ELF-1 (cell line): ENCODE measurements around the gene CDC42EP5.
"Not testable (repeated sequence)": the region's sequence is repeated elsewhere in the genome, so short reads cannot be mapped to it uniquely, and the experiment has no call there.

ENCODE experiments used
- DNase-seq: peaks from one replicate; pipeline ENCODE4 v3.0.0-alpha.2; 2016; ENCODE audit warnings: low read depth, low spot score

The CDC42EP5 gene

DNA sequence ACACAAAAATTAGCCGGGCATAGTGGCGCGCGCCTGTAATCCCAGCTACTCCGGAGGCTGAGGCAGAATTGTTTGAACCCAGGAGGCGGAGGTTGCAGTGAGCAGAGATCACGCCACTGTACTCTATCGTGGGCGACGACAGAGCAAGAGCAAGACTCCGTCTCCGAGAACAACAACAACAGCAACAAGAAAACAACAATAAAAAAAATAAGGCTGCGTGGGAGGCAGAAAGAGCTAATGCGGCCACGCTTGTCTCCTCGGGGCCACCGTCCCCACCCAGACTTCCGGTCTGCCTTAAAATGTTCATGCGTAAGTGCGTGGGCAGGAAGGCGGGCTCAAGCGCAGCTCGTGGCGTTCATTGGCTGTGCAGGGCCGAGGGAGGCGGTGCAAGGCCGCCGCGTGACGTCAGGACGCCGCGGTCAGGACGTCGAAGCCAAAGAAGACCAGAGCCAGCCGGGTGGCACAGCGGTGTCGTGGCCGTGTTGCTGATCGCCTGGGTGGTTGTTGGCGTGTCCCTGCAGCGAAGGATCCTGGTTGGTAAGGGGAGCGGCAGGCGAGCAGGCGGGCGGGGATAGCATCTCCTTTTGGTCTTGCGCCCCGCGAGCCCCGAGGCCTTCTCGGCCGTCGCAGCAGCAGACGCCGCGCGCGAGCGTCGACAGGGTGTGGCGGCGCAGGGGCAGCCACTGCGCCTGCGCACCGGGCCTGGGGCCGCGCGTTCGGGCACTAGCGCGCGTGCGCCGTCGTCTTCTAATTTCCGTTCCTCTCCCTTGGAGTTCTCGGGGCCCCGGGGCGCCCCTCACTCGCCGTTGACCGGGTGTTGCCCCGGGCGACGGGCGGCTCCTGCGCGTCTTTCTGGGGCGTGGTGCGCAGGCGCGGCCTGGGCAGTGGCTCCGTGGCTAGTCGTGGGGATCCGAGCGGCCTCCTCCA lies 24.1 kb downstream of the CDC42EP5 start, which contains the start of gene LENG8:
Gene LENG8 (plus strand): TSS at position 426 of the 927 bp plus-strand sequence. CDS start 2,146 bp downstream, outside the sequence.
- DNase-seq: peak; percentile 98

DNA sequence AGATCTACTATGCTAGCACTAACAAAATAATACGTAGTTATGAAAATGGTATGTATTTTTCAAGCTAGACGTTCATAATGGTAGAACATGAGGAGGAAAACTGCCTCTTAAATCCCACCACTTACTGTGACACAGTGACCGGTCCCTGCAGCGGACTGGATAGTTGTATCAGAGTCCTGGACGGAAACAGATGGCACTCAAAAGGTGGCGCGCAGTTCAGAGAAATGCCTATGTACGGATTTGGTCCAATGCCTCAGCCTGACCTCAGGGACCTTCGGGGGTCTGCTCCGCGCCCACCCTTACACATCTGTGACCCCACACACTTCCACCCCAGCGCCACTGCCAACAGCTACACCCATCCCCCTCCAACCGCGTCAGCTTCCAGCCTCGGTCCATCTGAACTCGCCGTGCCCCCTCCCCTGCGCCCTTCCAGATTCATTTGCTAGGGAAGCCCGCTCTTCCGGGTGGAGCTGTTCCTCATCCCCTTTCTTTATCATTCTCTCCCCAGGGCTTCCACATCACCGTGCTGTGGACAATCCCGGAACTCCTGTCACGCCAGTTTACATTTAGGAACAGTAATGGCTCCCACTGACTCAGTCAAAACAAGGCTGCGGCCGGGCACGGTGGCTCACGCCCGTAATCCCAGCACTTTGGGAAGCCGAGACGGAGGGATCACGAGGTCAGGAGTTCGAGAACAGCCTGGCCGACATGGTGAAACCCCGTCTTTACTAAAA lies 24.9 kb downstream of the CDC42EP5 start:
- peak; percentile 78 for DNase-seq

DNA sequence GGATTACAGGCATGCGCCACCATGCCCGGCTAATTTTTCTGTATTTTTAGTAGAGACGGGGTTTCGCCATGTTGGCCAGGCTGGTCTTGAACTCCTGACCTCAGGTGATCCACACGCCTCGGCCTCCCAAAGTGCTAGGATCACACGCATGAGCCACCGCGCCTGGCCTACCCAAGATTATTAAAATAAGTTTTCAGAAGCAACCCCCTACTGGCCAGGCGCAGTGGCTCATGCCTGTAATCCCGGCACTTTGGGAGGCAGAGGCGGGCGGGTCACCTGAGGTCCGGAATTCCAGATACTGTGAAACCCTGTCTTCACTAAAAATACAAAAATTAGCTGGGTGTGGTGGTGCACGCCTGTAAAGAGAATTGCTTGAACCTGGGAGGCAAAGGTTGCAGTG lies 26.7 kb downstream of the CDC42EP5 start:
- DNase-seq: not testable (repeated sequence)

DNA sequence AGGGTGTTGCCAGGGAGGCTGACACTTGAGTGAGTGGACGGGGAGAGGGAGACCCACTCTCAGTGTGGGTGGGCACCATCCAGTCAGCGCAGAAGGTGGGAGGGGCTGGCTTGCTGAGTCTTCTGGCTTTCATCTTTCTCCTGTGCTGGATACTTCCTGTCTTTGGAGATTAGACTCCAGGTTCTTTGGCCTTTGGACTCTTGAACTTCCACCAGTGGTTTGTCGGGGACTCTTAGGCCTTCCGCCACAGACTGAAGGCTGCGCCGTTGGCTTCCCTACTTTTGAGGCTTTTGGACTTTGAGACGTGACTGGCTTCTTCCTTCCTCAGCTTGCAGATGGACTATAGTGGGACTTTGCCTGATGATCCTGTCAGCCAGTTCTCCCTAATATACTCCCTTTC lies 28.4 kb downstream of the CDC42EP5 start:
- DNase-seq: no peak

DNA sequence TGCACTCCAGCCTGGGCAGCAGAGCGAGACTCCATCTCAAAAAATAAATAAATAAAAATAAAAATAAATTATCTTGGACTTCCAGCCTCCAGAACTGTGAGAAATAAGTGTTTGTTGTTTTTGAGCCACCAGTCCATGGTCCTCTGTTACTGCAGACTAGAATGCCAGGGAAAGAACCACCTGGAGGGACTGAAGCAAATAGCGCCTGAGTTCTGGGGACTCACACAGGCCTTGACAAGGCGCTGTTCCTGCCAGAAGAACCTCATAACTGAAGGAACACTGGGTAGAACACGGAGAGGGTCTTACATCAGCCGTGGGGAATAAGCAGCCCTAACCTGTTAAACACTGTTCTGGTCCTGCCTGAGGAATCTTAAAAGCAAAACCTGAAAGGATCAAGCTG lies 32.5 kb downstream of the CDC42EP5 start:
- DNase-seq: no peak

DNA sequence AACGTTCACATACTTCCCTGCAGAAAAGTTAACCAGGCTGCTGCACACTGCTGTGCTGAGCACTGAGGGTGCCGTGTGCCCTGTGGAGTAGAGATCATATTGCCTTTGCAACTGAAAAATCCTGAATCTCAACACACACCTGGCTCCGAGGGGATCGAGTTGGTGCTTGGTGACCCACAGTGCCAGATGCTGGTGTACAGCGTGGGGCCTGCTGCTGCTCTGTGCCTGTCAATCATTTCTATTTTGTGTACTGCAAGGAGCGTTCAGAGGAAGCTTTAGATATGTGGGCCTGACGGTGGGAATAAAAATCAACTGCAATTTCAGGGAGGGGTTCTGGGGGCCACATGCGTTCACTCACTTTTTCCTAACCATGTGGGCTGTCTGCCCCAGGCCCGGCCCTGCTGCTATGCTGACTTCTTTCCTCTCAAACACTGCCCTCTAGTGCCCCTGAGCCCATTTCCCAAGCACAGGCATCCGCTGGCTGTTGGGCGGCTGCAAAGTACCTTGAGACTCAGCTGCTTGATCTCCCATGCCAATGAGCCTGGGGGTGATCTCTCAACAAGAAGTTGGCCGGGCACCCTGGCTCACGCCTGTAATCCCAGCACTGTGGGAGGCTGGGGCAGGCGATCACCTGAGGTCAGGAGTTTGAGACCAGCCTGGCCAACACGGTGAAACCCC lies 33.8 kb downstream of the CDC42EP5 start:
- DNase-seq: peak; percentile 89

DNA sequence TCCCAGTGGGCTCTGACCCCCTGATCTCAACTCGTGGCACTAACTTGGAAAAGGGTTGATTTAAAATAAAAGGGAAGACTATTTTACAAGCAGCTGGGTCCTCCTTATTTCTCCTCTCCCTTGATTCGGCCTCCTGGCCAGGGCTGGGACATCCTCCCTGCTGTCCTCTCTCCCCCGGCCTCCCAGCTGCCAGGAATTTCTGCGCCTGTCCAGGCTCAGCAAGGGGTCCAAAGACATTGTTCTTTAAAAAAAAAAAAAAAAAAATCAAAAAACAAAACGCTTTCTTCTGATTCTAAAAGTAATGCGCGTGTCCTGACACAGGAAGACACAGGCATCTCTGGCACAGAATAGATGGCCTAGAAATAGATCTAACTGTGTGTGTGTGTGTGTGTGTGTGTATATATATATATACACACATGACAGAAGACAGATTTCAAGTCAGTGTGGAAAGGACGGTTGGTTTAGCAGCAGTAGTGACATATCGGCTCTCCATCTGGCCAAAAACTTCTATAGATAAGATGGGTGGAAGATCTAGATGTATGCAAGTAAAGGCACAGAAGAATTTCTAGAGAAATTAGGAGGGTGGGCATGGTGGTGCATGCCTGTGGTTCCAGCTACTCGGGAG lies 36.4 kb downstream of the CDC42EP5 start:
- no peak for DNase-seq

DNA sequence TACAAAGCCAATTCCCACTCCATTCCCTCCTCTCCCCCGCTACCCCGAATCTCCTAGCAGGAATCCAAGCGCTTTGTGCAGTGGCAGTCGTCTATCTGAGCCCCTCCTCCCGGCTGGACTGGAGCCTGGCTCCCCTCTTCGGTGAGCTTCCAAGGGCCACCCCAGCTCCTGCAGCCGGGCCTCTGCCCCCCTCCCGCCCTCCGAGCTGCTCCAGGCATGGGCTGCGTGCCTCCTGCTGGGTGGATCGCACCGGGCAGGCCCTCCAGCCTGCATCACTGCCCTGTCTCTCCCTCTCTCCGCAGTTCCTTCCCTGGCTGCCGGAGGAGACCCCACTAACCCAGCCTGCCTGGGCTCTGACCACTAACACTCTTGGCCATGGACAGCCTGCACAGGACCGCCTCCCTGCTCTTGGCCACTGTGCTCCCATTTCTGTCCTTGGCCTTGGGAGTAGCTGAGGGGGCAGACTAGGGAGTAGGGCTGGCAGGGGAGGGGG lies 37.0 kb downstream of the CDC42EP5 start:
- no peak for DNase-seq

DNA sequence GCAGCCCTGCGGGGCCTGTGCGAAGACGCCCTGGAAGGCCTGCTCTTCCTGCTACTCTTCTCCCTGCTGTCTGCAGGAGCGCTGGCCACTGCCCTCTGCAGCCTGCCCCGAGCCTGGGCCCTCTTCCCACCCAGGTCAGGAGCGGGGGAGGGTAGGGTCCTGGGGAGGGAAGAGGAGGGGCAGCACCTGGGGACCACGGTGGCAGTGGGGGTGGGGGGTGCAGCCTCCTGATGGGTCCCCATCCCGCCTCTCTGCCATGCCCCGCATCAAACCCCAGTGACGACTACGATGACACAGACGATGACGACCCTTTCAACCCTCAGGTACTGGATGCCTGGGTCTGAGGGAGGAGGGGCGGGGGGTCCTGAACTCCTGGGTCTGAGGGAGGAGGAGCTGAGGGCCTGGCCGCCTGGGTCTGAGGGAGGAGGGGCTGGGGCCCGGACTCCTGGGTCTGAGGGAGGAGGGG lies 37.5 kb downstream of the CDC42EP5 start:
- DNase-seq: no peak

DNA sequence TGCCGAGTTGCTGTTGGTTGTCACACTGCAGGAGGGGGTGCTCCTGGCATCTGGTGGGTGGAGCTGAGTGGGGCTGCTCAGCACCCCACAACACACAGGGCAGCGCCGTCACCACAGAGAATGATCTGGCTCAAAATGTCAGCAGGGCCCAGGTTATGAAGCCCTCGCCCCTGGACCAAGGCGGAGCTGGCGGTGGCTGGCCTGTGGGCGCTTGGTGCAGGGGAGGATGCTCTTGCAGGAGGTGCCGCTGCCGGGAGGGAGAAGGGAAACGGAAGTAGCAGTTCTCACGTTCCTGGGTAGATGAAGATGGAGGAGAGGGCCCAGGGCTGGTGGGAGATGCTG lies 38.3 kb downstream of the CDC42EP5 start:
- DNase-seq: no peak

DNA sequence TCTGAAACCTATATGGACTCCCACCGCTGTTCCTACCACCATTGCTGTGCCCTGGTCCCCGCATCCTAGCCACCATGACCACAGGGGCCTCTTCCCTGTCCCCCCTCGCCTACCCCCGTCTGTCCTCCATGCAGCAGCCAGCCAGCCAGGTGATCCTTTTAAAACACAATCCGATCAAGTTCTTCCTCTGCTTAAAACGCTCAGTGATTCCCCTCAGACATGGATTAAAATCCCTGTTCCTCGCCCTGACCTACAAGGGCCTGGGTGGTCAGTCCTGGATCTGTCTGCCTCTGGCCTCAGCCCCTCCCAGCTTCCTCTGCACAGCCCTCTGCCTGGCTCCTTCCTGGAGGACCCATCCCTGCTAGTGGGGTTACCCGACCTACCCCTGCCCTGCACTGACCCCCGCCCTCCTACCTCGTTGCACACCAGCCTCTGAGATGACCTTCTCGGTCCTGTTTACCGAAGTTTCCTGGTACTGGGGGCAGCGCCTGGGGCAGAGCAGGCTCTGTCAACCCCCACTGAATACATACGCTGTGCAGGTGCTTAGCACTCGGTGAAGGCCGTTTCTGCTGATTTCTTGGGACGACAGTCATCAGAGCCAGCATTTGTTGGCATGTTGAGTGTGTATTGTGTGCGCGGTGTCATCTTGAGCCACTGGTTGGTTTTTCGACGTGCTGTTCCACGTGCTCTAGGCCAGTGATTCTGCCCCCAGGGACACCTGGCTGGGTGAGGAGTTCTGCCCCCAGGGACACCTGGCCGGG lies 38.8 kb downstream of the CDC42EP5 start:
- no peak for DNase-seq

DNA sequence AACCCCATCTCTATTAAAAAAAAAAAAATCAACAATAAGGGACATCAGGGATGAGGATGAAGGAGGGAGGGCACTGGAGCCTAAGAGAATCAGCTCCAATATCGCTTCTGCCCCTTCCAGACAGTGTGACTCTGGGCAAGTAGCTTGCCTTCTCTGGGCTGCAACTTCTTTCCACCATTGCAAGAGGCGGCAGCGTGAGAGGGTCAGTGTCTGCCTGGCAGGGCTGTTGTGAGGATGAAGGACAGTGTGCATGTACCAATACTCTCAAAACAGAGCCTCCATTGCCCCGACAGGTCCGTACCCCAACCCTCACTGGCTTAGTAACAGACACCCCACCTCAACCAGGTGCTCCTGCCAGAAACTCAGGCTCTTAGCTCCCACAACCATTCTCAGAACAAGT lies 39.4 kb downstream of the CDC42EP5 start:
- no peak for DNase-seq

DNA sequence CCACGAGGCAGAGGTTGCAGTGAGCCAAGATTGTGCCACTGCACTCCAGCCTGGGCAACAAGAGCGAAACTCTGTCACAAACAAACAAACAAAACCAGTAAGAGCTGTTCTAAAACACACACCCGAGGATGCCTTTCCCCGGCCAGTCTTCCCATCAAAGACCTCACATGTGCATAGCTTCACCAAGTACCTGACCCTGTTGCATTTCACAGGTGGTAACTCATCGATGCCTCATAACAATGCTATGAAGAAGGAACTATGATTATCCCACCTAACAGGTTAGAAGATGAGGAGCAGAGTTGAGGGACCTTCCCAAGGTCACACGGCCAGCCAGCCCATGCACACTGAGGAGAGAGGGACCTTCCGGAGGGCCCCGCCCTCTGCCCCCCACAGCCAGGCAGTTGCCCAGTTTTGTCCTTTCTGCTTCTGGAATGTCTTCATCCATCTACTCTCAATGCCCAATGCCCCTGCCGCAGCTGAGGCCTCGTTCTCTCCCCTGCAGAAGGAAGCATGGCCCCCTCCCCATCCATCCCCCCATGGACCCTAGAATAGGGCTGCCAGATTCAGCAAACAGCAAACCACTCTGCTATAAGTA lies 40.9 kb downstream of the CDC42EP5 start:
- no peak for DNase-seq

DNA sequence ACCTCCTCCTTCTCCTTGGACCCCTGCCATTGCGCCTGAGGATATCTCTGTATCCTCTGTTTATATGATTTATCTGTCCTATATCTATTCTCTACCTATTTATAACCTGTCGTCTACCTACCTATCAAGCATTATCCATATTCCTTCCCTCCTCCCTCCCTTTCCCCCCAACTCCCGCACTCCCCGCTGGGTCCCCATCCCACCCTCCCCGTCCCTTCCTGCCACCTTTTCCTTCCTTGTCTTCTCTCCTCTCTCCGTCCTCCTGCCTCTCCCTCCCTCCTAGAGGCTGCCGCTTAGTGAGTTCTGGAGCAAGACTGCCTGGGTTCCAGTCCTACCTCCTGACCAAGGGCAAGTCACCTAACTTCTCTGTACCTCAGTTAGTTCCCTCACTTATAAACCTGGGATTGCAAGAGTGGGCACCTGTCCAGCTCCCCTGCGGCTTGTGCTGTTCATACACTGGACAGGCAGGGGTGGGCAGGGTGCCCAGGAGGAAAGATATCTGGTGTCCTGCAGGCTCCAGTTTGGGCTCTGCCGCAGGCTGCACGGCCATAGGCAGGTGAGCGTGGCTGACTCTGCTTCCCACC lies 41.7 kb downstream of the CDC42EP5 start:
- no peak for DNase-seq

DNA sequence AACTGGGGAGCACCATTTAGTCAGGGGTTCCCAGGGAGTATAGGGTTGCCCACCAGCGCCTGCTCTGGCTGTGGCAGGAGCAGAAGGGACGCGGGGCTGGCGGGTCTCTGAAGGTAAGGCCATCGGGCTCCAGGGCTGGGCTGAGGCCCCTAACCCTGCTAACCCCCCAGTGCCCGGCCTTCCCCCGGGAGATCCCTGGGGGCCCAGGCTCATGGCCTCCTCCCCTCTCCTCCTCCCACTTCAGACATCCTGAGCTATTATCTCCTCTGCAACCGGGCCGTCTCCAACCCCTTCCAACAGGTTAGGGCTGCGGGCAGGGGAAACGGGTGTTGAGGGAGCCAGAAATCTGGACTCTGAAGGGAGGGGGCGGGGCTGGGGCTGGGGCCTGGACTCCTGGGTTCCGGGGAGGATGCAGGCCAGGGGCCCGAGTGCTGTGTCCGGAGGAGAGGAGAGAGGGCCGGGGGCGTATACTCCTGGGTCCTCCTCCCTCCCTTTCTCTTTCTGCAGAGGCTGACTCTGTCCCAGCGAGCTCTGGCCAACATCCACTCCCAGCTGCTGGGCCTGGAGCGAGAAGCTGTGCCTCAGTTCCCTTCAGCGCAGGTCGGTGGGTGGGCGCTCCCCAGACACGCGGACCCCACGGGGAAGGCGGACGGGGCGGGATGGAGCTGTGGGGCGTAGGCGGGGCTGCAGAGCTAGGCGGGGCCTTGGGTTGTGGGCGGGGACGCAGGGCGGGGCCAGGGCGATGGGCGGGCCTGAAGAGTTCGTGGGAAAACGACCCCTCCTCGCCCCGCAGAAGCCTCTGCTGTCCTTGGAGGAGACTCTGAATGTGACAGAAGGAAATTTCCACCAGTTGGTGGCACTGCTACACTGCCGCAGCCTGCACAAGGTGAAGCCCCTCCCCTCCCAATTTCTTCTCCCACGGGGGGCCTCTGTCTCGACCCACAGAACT lies 42.5 kb downstream of the CDC42EP5 start:
- peak; percentile 80 for DNase-seq

DNA sequence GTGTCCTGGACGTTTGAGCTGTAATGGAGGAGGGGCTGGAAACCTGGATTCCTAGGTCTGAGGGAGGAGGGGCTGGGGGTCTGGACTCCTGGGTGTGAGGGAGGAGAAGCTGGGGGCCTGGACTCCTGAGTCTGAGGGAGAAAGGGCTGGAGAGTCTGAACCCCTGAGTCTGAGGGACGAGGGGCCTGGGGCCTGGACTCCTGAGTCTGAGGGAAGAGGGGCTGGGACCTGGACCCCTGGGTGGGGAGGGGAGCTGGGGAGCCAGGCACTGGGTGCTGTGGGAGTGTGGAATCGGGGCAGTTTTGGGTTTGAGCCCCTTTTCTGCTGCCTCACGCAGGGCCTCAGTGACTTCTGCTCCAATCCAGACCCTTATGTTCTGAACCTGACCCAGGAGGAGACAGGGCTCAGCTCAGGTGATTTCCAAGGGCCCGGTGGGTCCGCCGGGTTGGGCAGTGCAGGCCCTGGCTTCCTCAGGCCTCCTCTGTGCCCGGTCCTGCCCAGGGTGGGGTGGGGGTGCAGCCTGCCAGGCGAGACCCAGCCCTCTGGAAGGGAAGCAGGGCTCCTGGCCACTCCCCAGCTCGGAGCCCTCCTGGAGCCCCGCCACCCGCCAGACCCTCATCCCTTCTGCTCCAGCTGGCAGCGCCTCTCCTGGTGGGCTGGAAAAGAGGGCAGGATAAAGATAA lies 43.4 kb downstream of the CDC42EP5 start:
- DNase-seq: no peak

DNA sequence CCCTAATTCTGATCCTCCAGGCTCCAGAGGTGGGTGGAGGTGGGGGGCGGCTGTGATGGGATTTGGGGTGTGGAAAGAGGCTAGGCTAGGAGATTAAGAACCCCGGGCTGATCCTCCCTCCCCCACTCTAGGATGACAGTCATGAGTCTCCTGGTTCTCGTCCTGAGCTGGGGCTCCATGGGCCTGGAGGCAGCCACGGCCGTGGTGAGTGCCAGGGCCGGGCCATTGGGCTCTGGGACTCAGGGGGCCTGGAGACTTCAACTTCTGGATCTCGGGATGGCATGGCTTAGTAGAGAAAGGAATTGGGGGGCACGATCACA lies 44.0 kb downstream of the CDC42EP5 start:
- no peak for DNase-seq
